CD4-positive, alpha-beta T cell (primary cell): Measurements from ENCODE around the gene NKAIN2. TPM values are rescaled to one million over a fixed set of nuclear protein-coding genes. Genes with fewer than 3 reads are reported as not detected.

ENCODE experiments used
- ATAC-seq: fragments of 200-7000 bp; cut with Tn5 transposase; one replicate; pipeline ENCODE4 v1.10.0; 2022; ENCODE audit warnings: mild to moderate bottlenecking; ENCODE audit not compliant: poor library complexity
- CTCF ChIA-PET: fragments of 350-600 bp; sonication (Branson Sonifier 250); formaldehyde crosslinking; loops from one replicate; lab custom pipeline; 2021; ENCODE audit warnings: antibody characterized with exemption, inconsistent platforms; lab: Charles Lee
- POLR2A ChIA-PET: fragments of 350-600 bp; sonication (Branson Sonifier 250); formaldehyde crosslinking; loops from one replicate; lab custom pipeline; 2021; ENCODE audit warnings: antibody characterized with exemption, inconsistent platforms; lab: Charles Lee
- DNase-seq, 14 experiments: peaks; one replicate each; pipeline ENCODE4 v3.0.0-alpha.2; 2013 to 2020; ENCODE audit warnings: mixed read lengths in 2 of 14
- H3K27ac ChIP-seq, 2 donors: one replicate each; pipeline versions ENCODE4 v1.5.1 to v1.7.0; 2013; ENCODE audit warnings: low read length in 2 of 2, low read depth in 1 of 2, mild to moderate bottlenecking in 1 of 2
- H3K27me3 ChIP-seq, 2 experiments: 1 replicate in 1 of 2; 2 replicates in 1 of 2; pipeline versions ENCODE4 v1.6.1 to v1.7.0; 2013; ENCODE audit warnings: low read length in 2 of 2, control low read depth in 1 of 2, mild to moderate bottlenecking in 1 of 2, moderate library complexity in 1 of 2; ENCODE audit not compliant: insufficient read depth in 2 of 2, control insufficient read depth in 1 of 2
- H3K36me3 ChIP-seq: one replicate; pipeline ENCODE4 v1.6.1; 2013; ENCODE audit warnings: low read length, control low read depth; ENCODE audit not compliant: insufficient read depth
- H3K4me1 ChIP-seq: one replicate; pipeline ENCODE4 v1.6.1; 2013; ENCODE audit warnings: low read length, control low read depth; ENCODE audit not compliant: insufficient read depth
- H3K4me3 ChIP-seq: one replicate; pipeline ENCODE4 v1.5.1; 2013; ENCODE audit warnings: mild to moderate bottlenecking, low read length, moderate library complexity
- H3K9me3 ChIP-seq, 2 experiments: 1 replicate in 1 of 2; 2 replicates in 1 of 2; pipeline versions ENCODE4 v1.6.1 to v1.7.0; 2013; ENCODE audit warnings: low read length in 2 of 2, mild to moderate bottlenecking in 2 of 2, control low read depth in 1 of 2, moderate library complexity in 1 of 2; ENCODE audit not compliant: control insufficient read depth in 1 of 2, insufficient read depth in 1 of 2
- H3K27ac Mint-ChIP-seq: one replicate; pipeline ENCODE4 v1.8.0; 2020; ENCODE audit warnings: mixed read lengths
- H3K27me3 Mint-ChIP-seq: one replicate; pipeline ENCODE4 v1.8.0; 2021; ENCODE audit warnings: mixed read lengths
- H3K36me3 Mint-ChIP-seq: one replicate; pipeline ENCODE4 v1.8.0; 2021; ENCODE audit warnings: low read depth, mixed read lengths
- H3K4me1 Mint-ChIP-seq: one replicate; pipeline ENCODE4 v1.8.0; 2021; ENCODE audit warnings: low read depth, mixed read lengths
- H3K4me3 Mint-ChIP-seq: one replicate; pipeline ENCODE4 v1.8.0; 2020; ENCODE audit warnings: mild to moderate bottlenecking, mixed read lengths
- H3K9me3 Mint-ChIP-seq: one replicate; pipeline ENCODE4 v1.8.0; 2020; ENCODE audit warnings: mixed read lengths
- CTCF ChIP-seq: fragments of 200-600 bp; IDR thresholded peaks from one replicate; pipeline ENCODE4 v1.8.0; 2022; ENCODE audit warnings: antibody characterized with exemption, mild to moderate bottlenecking
- intact Hi-C, 2 experiments: fragments of 100-400 bp; cut with DNase I in 1 of 2; cut with micrococcal nuclease in 1 of 2; formaldehyde crosslinking; loops; one replicate each; pipeline versions ENCODE4 v1.15.1 to v1.9.0; 2023 to 2025; cut with DNase I, micrococcal nuclease
- total RNA-seq, 174 experiments: library from RNA in 2 of 174; stranded (reverse) in 2 of 174; gene quantifications; one replicate each; pipeline ENCODE4 v1.2.3 and lab custom pipeline; 2021 to 2026

NKAIN2 gene
- total RNA-seq, 2 experiments from 2014 or later: not detected

GRCh38 chr6:124283486-124283885 lies 479.8 kb downstream of the NKAIN2 start:
- ChIA-PET CTCF (no interaction called here), POLR2A (no interaction called here)
- Histone ChIP-seq H3K4me3 (no peak overlapping the region), H3K9me3 (no peaks in the 10 kb centered on the region), H3K4me1 (no peaks in the 10 kb centered on the region), H3K27ac (no peak overlapping the region), H3K27me3 (no peaks in the 10 kb centered on the region), H3K36me3 (no peaks in the 10 kb centered on the region)
- Mint-ChIP-seq H3K27ac (no peak overlapping the region), H3K4me1 (no peaks in the 10 kb centered on the region), H3K4me3 (no peak overlapping the region), H3K9me3 (peaks cover 2% of the 10 kb centered on the region), H3K27me3 (no peaks in the 10 kb centered on the region), H3K36me3 (no peaks in the 10 kb centered on the region)
- intact Hi-C loops: no loop called here
- ATAC-seq (no peak), DNase-seq (no peak)
- TF ChIP-seq CTCF: no peak

GRCh38 chr6:124285146-124285545 lies 481.5 kb downstream of the NKAIN2 start:
- no peaks in the 10 kb centered on the region for H3K4me1 ChIP-seq
- no peaks in the 10 kb centered on the region for H3K36me3 ChIP-seq
- Mint-ChIP-seq H3K27me3 (no peaks in the 10 kb centered on the region), H3K27ac (no peak overlapping the region), H3K36me3 (no peaks in the 10 kb centered on the region), H3K4me1 (no peaks in the 10 kb centered on the region), H3K4me3 (no peak overlapping the region), H3K9me3 (peaks cover 2% of the 10 kb centered on the region)
- ATAC-seq (no peak), DNase-seq (no peak)
- intact Hi-C loops: no loop called here
- H3K9me3 ChIP-seq: no peaks in the 10 kb centered on the region
- no peaks in the 10 kb centered on the region for H3K27me3 ChIP-seq
- H3K4me3 ChIP-seq: no peak overlapping the region
- no peak overlapping the region for H3K27ac ChIP-seq
- CTCF ChIA-PET: no interaction called here
- POLR2A ChIA-PET: no interaction called here
- no peak for TF ChIP-seq CTCF

GRCh38 chr6:124294574-124295200 lies 491.0 kb downstream of the NKAIN2 start:
- ChIA-PET POLR2A (no interaction called here), CTCF (no interaction called here)
- Histone ChIP-seq H3K4me1 (no peaks in the 10 kb centered on the region), H3K36me3 (no peaks in the 10 kb centered on the region), H3K27me3 (no peaks in the 10 kb centered on the region), H3K27ac (no peak overlapping the region), H3K4me3 (no peak overlapping the region), H3K9me3 (peaks cover 0 to 4% of the 10 kb centered on the region in 2 experiments)
- intact Hi-C loops: no loop called here
- no peaks in the 10 kb centered on the region for H3K4me1 Mint-ChIP-seq
- no peaks in the 10 kb centered on the region for H3K27me3 Mint-ChIP-seq
- H3K9me3 Mint-ChIP-seq: no peaks in the 10 kb centered on the region
- no peak for TF ChIP-seq CTCF
- no peaks in the 10 kb centered on the region for H3K36me3 Mint-ChIP-seq
- H3K4me3 Mint-ChIP-seq: no peak overlapping the region
- no peak overlapping the region for H3K27ac Mint-ChIP-seq
- DNase-seq (no peak), ATAC-seq (no peak)
